Measurements from ENCODE around the gene ZDHHC22. TPM values are rescaled to one million over a fixed set of nuclear protein-coding genes. Genes with fewer than 3 reads are reported as not detected.

ZDHHC22 gene
- total RNA-seq, 1 donor from 2014 or later, result not detected

DNA sequence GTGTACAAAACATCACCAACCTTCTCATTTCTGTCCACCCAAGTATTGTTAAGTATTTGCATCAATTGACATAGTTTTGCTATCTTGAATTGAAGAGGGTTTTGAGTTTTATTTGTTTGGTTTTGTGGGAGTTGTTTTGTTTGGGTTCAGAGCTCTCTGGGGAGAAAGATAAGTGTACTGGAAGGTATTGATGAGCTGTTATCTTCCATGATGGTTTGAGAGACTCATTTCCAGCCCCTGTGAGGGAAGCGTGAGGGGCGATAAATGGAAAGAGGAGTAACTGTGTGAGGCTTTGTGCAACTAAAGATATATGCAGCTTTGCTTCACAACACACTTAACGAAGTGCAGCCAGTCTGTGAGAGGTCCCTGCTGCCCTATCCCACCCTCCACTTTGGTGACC is 59.2 kb downstream of the ZDHHC22 start:
- no peak for DNase-seq (ENCODE audit: low spot score)

Other genes with a start within 250 kb of the ZDHHC22 start
- gene IRF2BPL, start 113.1 kb downstream of the ZDHHC22 start, total RNA-seq, result 77.2 TPM
- gene CIPC, start 43.5 kb downstream of the ZDHHC22 start, total RNA-seq, result 39.5 TPM
- 0.55 TPM for gene TMEM63C, start 40.0 kb upstream of the ZDHHC22 start, total RNA-seq
- gene NGB, start 129.4 kb upstream of the ZDHHC22 start, total RNA-seq, result not detected
- gene POMT2, start 179.1 kb upstream of the ZDHHC22 start, total RNA-seq, result 37.6 TPM
- 29.4 TPM for gene GSTZ1, start 179.2 kb upstream of the ZDHHC22 start, total RNA-seq
- gene TMED8, start 235.3 kb upstream of the ZDHHC22 start, total RNA-seq, result 13.3 TPM
- 1.8 TPM for gene SAMD15, start 235.6 kb upstream of the ZDHHC22 start, total RNA-seq